ENCODE data around the gene C12orf50.
"Not testable (repeated sequence)": the region's sequence is repeated elsewhere in the genome, so short reads cannot be mapped to it uniquely, and the experiment has no call there.

Gene C12orf50

GRCh38 chr12:88029093-88029665, at the start of gene C12orf50:
TSS of gene C12orf50 (minus strand) at chr12:88029401. CDS start at chr12:88026962, 2,439 bp downstream.
- DNase-seq, result no peak

DNA sequence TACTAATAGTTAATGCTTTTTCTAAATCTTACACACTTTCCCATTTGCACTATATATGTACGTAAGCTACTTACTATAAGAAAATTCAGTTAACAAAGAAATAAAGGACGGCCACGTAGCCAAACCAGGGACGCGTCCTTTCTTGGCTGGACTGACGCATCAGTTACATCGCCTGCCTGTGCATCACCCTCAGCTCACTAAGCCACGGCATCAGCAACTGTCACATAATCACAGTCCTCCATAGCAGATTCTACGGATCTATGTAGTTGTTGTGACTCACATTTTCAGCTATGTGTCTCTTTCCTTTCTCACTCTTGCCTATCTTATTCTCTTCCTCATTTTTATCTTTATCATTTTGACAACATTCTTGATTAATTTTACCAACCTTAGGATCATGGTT, 38.1 kb upstream of the C12orf50 start:
- no peak for DNase-seq

GRCh38 chr12:88063375-88063774, 34.2 kb upstream of the C12orf50 start:
- no peak for DNase-seq

DNA sequence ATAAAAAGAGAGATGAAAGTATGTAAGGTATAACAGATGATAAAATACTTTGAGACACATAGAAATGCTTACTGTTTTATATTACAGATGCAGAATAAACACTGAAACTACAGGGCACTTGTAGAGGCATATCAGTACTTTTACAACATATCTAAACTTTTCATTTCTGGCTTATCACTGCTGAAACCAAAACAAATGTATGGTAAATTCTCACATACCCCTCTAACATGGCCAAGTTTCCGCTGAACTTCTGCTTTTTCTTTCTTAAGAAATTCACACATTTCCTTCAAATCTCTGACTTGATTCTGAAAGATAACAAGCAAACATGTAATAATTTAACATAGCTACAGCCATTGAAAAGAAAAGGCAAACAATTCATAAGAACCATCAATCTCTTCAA, 33.3 kb upstream of the C12orf50 start:
- DNase-seq, result no peak

DNA sequence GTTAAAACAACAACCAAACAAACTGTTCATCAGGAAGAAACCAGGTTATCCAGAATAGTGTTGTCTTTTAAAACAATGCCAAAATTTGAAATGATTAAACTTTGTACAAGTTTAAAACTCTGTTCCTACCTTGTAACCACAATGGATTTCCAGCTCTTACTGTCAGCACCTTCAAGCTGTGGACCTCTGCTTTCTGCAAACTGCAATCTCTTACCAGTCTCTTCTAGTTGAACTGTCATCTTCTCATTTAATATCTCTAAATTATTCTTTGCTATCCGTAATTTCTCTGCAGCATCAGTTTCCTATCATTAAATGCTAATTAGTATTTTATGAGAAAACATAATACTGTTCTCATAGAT, 29.5 kb upstream of the C12orf50 start:
- no peak for DNase-seq

DNA sequence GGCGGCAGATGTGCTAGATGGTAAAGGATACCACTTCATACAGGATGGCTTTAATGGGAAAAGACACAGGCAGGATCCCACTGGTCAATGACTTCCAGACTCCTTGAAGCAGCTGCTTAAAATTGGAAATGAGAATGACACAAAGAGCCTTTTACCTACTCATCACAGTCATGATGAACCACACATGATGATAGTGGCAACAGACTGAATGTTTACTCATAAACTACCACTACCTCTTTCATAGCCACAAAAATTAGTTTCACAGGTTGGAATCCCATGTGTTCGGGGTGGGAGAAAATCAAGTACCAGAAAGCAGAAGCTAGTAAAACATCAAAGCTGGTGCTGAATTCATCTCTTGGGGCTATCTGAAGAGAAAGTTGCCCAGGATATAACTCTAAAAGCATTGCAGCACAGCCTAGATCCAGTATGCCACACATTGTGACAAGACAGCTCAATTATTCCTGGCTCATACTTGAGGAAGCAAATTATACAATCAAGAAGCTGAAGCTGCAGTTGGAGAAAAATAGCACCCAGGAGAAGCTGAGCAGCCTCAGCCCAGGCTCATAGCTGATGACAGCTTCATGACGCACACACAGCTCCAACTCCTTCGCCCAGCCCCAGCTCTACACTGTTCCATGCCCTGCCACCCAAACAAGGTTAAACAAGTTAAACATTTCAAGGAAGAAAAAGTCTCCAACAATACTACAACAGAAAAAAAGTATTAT, 29.0 kb upstream of the C12orf50 start:
- no peak for DNase-seq

- no peak for DNase-seq
Observed at GRCh38 chr12:88056571-88056970, 27.4 kb upstream of the C12orf50 start.

- DNase-seq, result no peak
Observed at GRCh38 chr12:88052686-88053085, 23.5 kb upstream of the C12orf50 start.

DNA sequence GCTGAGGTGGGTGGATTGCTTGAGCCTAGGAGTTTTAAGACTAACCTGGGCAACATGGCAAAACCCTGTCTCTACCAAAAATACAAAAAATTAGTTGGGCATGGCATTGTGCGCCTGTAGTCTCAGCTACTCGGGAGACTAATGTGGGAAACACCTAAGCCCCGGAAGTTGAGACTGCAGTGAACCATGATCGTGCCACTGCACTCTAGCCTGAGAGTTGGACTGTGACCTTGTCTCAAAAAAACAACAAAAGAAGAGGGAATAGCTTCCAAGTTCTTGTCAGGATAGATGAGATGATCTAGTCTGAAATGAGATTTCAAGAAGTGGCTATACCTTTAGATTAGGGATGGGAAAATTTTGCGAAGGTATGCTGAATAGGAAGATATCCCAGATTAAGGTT, 14.8 kb upstream of the C12orf50 start:
- no peak for DNase-seq

- no peak for DNase-seq
Observed at GRCh38 chr12:88037770-88038169, 8.6 kb upstream of the C12orf50 start.

DNA sequence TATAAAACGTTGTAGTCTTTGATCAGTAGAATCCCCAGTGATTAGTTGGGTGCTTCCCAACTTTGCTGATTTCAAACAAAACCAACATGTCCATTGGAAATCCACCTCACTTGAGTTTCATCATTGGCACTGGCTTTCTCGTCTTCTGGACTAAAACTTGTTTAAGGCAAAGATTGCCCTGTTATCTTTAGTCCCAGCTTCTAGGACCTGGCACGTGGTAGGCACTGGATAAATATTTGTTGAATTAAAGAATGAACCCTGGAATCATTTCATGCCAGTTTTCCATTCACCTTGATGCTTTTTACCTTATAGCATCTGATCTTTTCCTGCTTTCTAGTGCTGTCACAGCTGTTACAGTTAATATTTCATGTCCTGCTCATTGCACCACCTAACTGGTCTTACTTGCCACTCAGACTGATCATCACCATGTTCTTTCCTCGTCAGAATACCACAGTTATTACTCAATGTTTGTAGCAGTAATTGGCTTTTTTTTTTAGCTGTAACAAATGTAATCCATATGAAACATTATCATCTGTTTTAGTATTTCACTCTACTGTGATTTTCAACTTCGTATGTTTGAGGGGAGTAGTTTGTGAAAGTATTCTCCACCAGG, 7.3 kb upstream of the C12orf50 start:
- no peak for DNase-seq

DNA sequence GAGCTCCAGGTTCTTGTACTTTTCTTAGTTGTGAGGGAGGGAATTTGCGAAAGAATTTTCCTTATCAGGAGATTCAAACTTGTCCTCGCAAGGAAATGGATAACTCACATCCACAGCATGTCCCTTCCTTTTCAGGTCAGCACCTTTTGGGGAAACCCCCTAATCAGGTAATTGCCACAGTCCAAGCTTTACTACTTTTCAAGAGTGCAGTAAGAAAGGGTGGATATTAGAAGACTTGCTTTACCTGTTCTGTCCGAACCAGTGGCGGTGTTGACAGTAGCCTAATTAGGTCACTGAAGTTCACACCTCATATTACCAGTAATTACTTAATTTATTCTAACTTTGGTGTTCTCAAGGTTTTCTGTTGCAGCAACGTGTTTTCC, 6.7 kb upstream of the C12orf50 start:
- no peak for DNase-seq

DNA sequence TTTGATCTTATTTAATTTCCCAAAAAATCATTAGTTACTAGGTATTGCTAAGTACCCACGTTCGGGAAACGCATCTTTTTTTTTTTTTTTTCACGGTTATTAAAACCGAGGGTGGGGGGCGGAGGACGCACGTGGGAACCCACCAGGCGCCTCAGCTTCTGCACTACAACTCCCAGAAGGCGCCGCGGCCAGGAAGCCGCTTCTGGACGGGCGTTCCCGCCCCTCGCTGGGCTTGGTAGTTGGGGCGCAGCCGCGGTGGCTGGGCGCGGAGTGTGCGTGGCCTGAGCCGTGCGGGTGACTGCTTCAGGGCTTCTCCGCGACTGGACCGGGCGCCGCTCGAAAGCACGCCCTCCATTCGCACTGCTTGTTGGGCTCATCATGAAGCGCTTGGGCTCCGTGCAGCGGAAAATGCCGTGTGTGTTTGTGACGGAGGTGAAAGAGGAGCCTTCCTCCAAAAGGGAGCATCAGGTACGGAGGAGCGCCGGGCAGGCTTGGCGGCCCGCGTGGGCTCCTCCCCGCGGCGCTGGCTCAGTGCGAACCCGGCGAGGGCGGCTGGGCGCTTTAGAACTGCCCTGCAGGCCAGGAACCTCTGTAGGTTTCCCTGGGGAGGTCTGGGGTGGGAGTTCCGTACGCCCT, 6.2 kb upstream of the C12orf50 start:
- peak; percentile 78 for DNase-seq

GRCh38 chr12:88031161-88031560, 2.0 kb upstream of the C12orf50 start:
- DNase-seq, result not testable (repeated sequence)

GRCh38 chr12:88026196-88026595, 3.0 kb downstream of the C12orf50 start:
- DNase-seq, result no peak

- no peak for DNase-seq
Observed at GRCh38 chr12:88017964-88018363, 11.2 kb downstream of the C12orf50 start.

- DNase-seq, result no peak
Observed at GRCh38 chr12:88015825-88016224, 13.4 kb downstream of the C12orf50 start.

GRCh38 chr12:88011755-88012154, 17.4 kb downstream of the C12orf50 start:
- no peak for DNase-seq

DNA sequence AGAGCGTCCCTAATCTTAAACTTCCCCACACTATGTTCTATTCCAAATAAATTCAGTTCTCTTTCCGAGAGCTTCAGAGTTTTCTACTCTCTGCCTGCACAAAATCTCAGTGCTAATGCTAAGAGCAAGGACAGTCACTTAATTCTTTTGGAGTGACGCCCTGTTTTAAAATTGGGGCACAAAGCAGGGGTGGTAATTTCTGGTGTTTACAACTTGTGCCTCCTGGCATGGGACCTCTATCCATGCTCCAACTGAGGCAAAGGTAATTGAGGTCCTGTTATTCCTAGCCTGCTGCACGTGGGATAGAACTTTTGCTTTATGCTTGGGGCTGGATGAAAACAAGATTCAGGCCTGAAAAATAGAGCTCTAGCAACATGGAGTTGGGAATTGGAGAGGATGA, 22.9 kb downstream of the C12orf50 start:
- DNase-seq, result no peak

- no peak for DNase-seq
Observed at GRCh38 chr12:88001327-88001726, 27.9 kb downstream of the C12orf50 start.

- DNase-seq, result no peak
Observed at GRCh38 chr12:87995581-87996178, 33.5 kb downstream of the C12orf50 start.

DNA sequence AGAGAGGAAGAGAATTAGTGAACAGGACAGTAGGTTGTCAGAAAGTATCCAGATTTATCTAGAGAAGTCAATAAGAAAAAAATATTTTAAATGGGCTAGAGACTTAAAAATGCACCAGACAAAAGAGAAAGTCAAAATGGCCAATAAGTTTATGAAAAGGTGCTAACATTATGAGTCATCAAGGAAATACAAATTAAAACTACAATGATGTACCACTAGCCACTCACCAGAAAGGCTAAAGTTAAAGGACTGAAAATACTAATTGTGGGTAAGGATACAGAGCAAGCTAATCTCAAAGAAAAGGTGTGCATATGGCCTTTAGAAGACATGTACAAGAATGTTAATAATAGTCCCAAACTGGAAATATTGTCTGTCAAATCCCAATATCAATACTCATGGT, 37.7 kb downstream of the C12orf50 start:
- no peak for DNase-seq

GRCh38 chr12:87988534-87988933, 40.7 kb downstream of the C12orf50 start:
- DNase-seq, result no peak

Measured in NK-92 treated with Interleukin-12 subunit alpha and Interleukin-12 subunit beta, amount 100 ng/mL, for 24 hours (cell line).